ENCODE data around the gene CDCA8. TPM values are rescaled to one million over a fixed set of nuclear protein-coding genes. Genes with fewer than 3 reads are reported as not detected.
A peak's percentile ranks its signal among the peaks of the same experiment; 100 is the strongest.

CDCA8 gene
- polyA plus RNA-seq, 2 of the 4 experiments (the other 2 are of a cell fraction) = 26.8 to 32.1 TPM

- DNase-seq (ENCODE audit: low read depth in 1 of 2, low spot score in 1 of 2) (no peak), ATAC-seq (0 out of 6 replicates have a peak, but pooled peaks of 1 of the 2 experiments have one; percentile 24), FAIRE-seq (no peak)
- Histone ChIP-seq H3K9me3 (no peaks in the 10 kb centered on the region), H3K4me1 (no peaks in the 10 kb centered on the region), H3K4me2 (no peak overlapping the region), H3K27ac (no peak overlapping the region), H3K4me3 (no peak overlapping the region)
- ChIA-PET POLR2A (no interaction called here), CTCF (no interaction called here)
- no peak for TF ChIP-seq ESRRA (IDR thresholded peaks at IDR 0.05; ENCODE audit: borderline replicate concordance, low read length)
- TF ChIP-seq HDAC2 (IDR thresholded peaks at IDR 0.05) = no peak
- no peak for TF ChIP-seq MAFK (IDR thresholded peaks at IDR 0.05; ENCODE audit: partially characterized antibody)
- TF ChIP-seq JUN (IDR thresholded peaks at IDR 0.05) = no peak
- TF ChIP-seq ZFP36 (IDR thresholded peaks at IDR 0.05; ENCODE audit: borderline replicate concordance, partially characterized antibody) = no peak
- TF ChIP-seq HOXB13 (CRISPR knock-in tag; IDR thresholded peaks at IDR 0.05; ENCODE audit: low read depth) = no peak
- TF ChIP-seq CEBPB (IDR thresholded peaks at IDR 0.05) = no peak
- no peak for TF ChIP-seq CHD4 (IDR thresholded peaks at IDR 0.05; ENCODE audit: borderline replicate concordance)
- TF ChIP-seq HOXA7 (CRISPR knock-in tag; IDR thresholded peaks at IDR 0.05) = no peak
- WGBS (ENCODE audit: missing lambda C conversion rate) = 81% methylated on average over 4 of the region's 4 CpGs
Measured at GRCh38 chr1:37714689-37715088, 22.4 kb downstream of the CDCA8 start.

GRCh38 chr1:37716321-37716720 is 24.0 kb downstream of the CDCA8 start:
- 54% methylated on average over 1 of the region's 4 CpGs for WGBS (ENCODE audit: missing lambda C conversion rate)
- POLR2A ChIA-PET = no interaction called here
- Histone ChIP-seq H3K4me2 (no peak overlapping the region), H3K4me1 (no peaks in the 10 kb centered on the region), H3K9me3 (no peaks in the 10 kb centered on the region), H3K4me3 (no peak overlapping the region), H3K27ac (no peak overlapping the region)
- CTCF ChIA-PET = interaction anchor here (1.0 kb wide), 1 partner anchor 11 kb away, joined by 3 read pairs; no protein-coding TSS in a partner anchor
- ATAC-seq (peak in 1 of 2 experiments; percentile 36; a peak in 2 of 6 replicates), FAIRE-seq (no peak), DNase-seq (ENCODE audit: low read depth in 1 of 2, low spot score in 1 of 2) (no peak)
- TF ChIP-seq FOSB (CRISPR knock-in tag; IDR thresholded peaks at IDR 0.05) (no peak), HOXB5 (CRISPR knock-in tag; IDR thresholded peaks at IDR 0.05) (no peak), EP300 (IDR thresholded peaks at IDR 0.05) (no peak), KDM1A (IDR thresholded peaks at IDR 0.05; ENCODE audit: low read depth) (no peak)

- no peak for FAIRE-seq
- CTCF ChIA-PET = interaction anchor here (1.0 kb wide), 1 partner anchor 8 kb away, joined by 3 read pairs; no protein-coding TSS in a partner anchor
- no peak for ATAC-seq
- Histone ChIP-seq H3K4me2 (no peak overlapping the region), H3K4me3 (no peak overlapping the region), H3K9me3 (no peaks in the 10 kb centered on the region), H3K27ac (no peak overlapping the region), H3K4me1 (no peaks in the 10 kb centered on the region)
- WGBS (ENCODE audit: missing lambda C conversion rate) = 80% methylated on average over 4 of the region's 6 CpGs
- POLR2A ChIA-PET = no interaction called here
- DNase-seq (ENCODE audit: low read depth in 1 of 2, low spot score in 1 of 2) = no peak
- TF ChIP-seq CBX2 (IDR thresholded peaks at IDR 0.05; ENCODE audit: borderline replicate concordance, low read depth) (no peak), ZC3H11A (IDR thresholded peaks at IDR 0.05) (no peak), MAX (IDR thresholded peaks at IDR 0.05) (no peak), EP300 (IDR thresholded peaks at IDR 0.05) (no peak), BCL3 (IDR thresholded peaks at IDR 0.05) (no peak), RCOR1 (IDR thresholded peaks at IDR 0.05; ENCODE audit: low read depth, low read length) (no peak), SREBF2 (IDR thresholded peaks at IDR 0.05) (no peak), CBX8 (IDR thresholded peaks at IDR 0.05) (no peak), POLR2AphosphoS2 (conservative IDR thresholded peaks at IDR 0.05; ENCODE audit: low read length) (no peak), HES2 (IDR thresholded peaks at IDR 0.05) (no peak), BHLHE40 (IDR thresholded peaks at IDR 0.05; ENCODE audit: low read depth, low read length) (no peak), FOSL2 (IDR thresholded peaks at IDR 0.05) (no peak), FOSL2 (CRISPR knock-in tag; IDR thresholded peaks at IDR 0.05) (no peak), ELK1 (IDR thresholded peaks at IDR 0.05; ENCODE audit: low read depth, low read length) (no peak), TP53 (CRISPR knock-in tag; IDR thresholded peaks at IDR 0.05) (no peak)
Measured at GRCh38 chr1:37717631-37718030, 25.3 kb downstream of the CDCA8 start.
